ENCODE results near the gene USH2A. TPM values are rescaled to one million over a fixed set of nuclear protein-coding genes. Genes with fewer than 3 reads are reported as not detected.

Gene USH2A
- total RNA-seq, 1 donor from 2014 or later = not detected

DNA sequence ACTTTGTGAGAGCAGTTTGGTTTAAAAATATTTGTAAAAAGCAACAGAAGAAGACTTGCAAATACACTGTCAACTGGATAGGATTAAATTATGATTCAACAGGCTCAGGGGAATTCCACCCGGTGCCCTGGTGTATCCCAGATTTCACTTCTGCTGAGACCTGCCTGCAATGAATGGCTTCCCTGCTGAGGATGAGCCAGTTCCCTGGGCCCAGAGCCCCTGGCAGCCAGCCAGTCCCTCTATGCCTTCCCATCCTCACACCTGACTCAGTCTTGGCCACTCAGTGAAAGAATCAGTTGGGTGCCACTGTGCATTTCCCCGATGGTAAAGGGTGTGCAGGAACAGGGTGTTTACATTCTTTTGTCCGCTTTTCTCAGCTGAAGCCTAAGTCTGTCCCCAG, 791.8 kb downstream of the USH2A start:
- DNase-seq = no peak
- H3K9me3 ChIP-seq = no peaks in the 10 kb centered on the region
- TF ChIP-seq, protein P1, sequence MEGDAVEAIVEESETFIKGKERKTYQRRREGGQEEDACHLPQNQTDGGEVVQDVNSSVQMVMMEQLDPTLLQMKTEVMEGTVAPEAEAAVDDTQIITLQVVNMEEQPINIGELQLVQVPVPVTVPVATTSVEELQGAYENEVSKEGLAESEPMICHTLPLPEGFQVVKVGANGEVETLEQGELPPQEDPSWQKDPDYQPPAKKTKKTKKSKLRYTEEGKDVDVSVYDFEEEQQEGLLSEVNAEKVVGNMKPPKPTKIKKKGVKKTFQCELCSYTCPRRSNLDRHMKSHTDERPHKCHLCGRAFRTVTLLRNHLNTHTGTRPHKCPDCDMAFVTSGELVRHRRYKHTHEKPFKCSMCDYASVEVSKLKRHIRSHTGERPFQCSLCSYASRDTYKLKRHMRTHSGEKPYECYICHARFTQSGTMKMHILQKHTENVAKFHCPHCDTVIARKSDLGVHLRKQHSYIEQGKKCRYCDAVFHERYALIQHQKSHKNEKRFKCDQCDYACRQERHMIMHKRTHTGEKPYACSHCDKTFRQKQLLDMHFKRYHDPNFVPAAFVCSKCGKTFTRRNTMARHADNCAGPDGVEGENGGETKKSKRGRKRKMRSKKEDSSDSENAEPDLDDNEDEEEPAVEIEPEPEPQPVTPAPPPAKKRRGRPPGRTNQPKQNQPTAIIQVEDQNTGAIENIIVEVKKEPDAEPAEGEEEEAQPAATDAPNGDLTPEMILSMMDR (IDR thresholded peaks at IDR 0.05) = no peak
- intact Hi-C loops (cut with DNase I) = no loop called here
- no peaks in the 10 kb centered on the region for H3K36me3 ChIP-seq
- H3K4me3 ChIP-seq = no peak overlapping the region
- no peaks in the 10 kb centered on the region for H3K27me3 ChIP-seq
- ATAC-seq = peak; percentile 13
- no peak overlapping the region for H3K27ac ChIP-seq
- no peaks in the 10 kb centered on the region for H3K4me1 ChIP-seq

DNA sequence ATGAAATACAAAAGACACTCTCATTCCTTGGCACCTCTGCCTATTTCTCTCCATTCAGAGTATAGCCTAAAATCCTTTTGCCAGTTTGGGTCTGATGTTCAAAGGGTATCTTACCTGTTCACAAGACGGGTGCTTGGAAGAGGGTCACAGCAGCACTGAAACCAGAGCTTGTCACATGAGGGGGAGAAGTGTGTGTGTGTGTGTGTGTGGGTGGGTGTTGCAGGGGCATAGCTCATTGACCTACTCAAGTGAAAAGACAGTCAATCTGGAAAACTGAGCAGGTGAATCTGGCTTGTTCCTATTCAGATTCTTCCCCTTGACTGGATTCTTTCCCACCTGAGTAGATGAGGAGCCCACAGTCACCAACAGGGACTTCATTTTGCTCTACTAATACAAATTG, 792.2 kb downstream of the USH2A start:
- Histone ChIP-seq H3K27me3 (no peaks in the 10 kb centered on the region), H3K9me3 (no peaks in the 10 kb centered on the region), H3K4me3 (no peak overlapping the region), H3K4me1 (no peaks in the 10 kb centered on the region), H3K36me3 (no peaks in the 10 kb centered on the region), H3K27ac (no peak overlapping the region)
- no peak for DNase-seq
- intact Hi-C loops (cut with DNase I) = no loop called here
- TF ChIP-seq, protein P1 (IDR thresholded peaks at IDR 0.05) = no peak
- ATAC-seq = no peak

DNA sequence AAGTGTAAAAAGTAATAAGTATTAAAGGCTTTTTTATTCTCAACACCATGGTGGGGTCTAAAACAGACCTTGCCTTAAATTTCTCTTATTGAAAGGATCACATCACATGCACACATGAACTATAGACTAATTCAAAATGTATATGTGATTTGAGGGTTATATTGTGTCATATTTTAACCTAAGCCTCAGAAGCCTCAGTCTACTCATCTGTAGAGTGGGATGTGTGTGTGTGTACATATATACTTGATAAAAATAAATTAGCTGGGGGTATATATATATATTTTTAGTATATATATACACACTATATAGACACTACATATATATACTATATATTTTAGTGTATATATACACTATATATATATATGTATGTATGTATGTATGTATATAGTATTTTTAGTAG, 797.3 kb downstream of the USH2A start:
- Histone ChIP-seq H3K36me3 (peaks cover 17% of the 10 kb centered on the region), H3K4me3 (no peak overlapping the region), H3K27me3 (no peaks in the 10 kb centered on the region), H3K4me1 (no peaks in the 10 kb centered on the region), H3K9me3 (no peaks in the 10 kb centered on the region), H3K27ac (no peak overlapping the region)
- intact Hi-C loops (cut with DNase I) = no loop called here
- TF ChIP-seq, protein P1 (IDR thresholded peaks at IDR 0.05) = no peak
- ATAC-seq = no peak
- DNase-seq = no peak

DNA sequence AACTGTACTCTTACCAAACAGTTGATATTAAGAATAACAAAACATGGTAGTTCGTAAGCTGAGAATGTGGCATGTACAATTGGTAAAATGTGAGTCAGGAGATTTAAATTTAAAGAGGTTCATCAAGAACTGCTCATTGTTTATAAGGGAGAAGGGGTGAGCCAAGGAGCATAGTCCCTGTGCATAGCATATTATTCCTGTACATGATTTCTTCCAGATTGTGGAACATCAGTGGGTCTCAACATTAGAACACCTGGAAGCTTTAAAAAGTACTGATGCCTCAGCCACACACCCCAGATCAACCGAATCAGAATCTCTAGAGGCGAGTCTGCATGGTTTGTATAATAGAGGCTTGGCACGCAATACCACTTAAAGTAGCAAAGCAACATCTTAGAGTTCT, 800.1 kb downstream of the USH2A start:
- Histone ChIP-seq H3K36me3 (peaks cover 38% of the 10 kb centered on the region), H3K4me3 (no peak overlapping the region), H3K27ac (no peak overlapping the region), H3K27me3 (no peaks in the 10 kb centered on the region), H3K9me3 (no peaks in the 10 kb centered on the region), H3K4me1 (no peaks in the 10 kb centered on the region)
- intact Hi-C loops (cut with DNase I) = no loop called here
- no peak for ATAC-seq
- DNase-seq = no peak
- TF ChIP-seq, protein P1 (IDR thresholded peaks at IDR 0.05) = no peak

DNA sequence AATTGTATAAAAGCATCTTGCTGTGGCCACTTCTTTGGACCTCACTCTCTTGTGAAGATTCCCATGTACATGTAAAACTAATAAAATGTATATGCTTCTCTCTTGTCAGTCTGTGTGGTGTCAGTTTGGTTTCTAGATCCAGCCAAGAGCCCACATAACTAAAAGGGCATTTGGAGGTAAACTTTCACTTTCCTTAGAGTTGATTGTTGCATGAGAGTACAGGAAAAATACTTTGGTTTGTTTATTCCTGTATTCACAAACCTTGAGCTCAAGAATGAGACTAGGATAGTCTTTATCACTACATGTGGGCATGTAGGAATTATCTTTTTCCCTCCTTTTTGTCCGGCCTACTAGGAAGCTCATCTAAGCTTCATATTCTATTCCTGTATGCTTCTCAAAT, 805.3 kb downstream of the USH2A start:
- TF ChIP-seq, protein P1 (IDR thresholded peaks at IDR 0.05) = no peak
- Histone ChIP-seq H3K27ac (no peak overlapping the region), H3K9me3 (no peaks in the 10 kb centered on the region), H3K4me1 (no peaks in the 10 kb centered on the region), H3K27me3 (no peaks in the 10 kb centered on the region), H3K36me3 (peaks cover 29% of the 10 kb centered on the region), H3K4me3 (no peak overlapping the region)
- DNase-seq (no peak), ATAC-seq (no peak)
- intact Hi-C loops (cut with DNase I) = no loop called here

DNA sequence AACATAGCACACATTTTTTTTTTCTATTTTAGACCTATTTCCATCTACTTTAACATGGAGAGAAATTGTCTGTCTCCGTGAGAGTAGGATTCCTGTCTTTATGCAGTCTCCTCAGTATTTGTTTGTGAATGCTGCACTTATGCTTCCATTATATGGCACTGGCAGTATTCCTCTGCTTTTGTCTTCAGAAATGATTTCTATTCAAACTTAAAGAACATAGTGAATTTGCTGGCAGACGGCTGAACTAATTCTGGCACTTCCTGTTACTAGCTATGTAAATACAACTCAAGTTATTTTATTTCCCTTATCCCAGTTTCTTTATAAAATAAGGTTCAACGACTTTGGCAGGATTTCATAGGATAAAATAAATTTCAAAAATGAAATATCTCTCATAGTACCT, 810.9 kb downstream of the USH2A start:
- Histone ChIP-seq H3K27me3 (no peaks in the 10 kb centered on the region), H3K4me3 (no peak overlapping the region), H3K9me3 (no peaks in the 10 kb centered on the region), H3K36me3 (peaks cover 19% of the 10 kb centered on the region), H3K27ac (no peak overlapping the region), H3K4me1 (peaks cover 3% of the 10 kb centered on the region)
- no peak for ATAC-seq
- intact Hi-C loops (cut with DNase I) = no loop called here
- DNase-seq = no peak
- TF ChIP-seq, protein P1 (IDR thresholded peaks at IDR 0.05) = no peak
